ENCODE results near the gene CNTNAP5.

Gene CNTNAP5

GRCh38 chr2:124159166-124159565, 134.1 kb downstream of the CNTNAP5 start:
- no peak for DNase-seq

GRCh38 chr2:124161542-124161941, 136.5 kb downstream of the CNTNAP5 start:
- no peak for DNase-seq

- DNase-seq: no peak
Observed at GRCh38 chr2:124162256-124162655, 137.2 kb downstream of the CNTNAP5 start.

GRCh38 chr2:124163840-124164239, 138.8 kb downstream of the CNTNAP5 start:
- no peak for DNase-seq

- no peak for DNase-seq
Observed at GRCh38 chr2:124165698-124166097, 140.6 kb downstream of the CNTNAP5 start.

GRCh38 chr2:124171472-124172063, 146.5 kb downstream of the CNTNAP5 start:
- no peak for DNase-seq

- no peak for DNase-seq
Observed at GRCh38 chr2:124178719-124179118, 153.6 kb downstream of the CNTNAP5 start.

GRCh38 chr2:124180635-124181034, 155.5 kb downstream of the CNTNAP5 start:
- DNase-seq: no peak

GRCh38 chr2:124186801-124187200, 161.7 kb downstream of the CNTNAP5 start:
- DNase-seq: no peak

- no peak for DNase-seq
Observed at GRCh38 chr2:124187948-124188347, 162.9 kb downstream of the CNTNAP5 start.

GRCh38 chr2:124193706-124194105, 168.6 kb downstream of the CNTNAP5 start:
- no peak for DNase-seq

GRCh38 chr2:124201713-124202112, 176.6 kb downstream of the CNTNAP5 start:
- no peak for DNase-seq

GRCh38 chr2:124209441-124209840, 184.4 kb downstream of the CNTNAP5 start:
- no peak for DNase-seq

- no peak for DNase-seq
Observed at GRCh38 chr2:124211461-124211860, 186.4 kb downstream of the CNTNAP5 start.

GRCh38 chr2:124213977-124214587, 189.0 kb downstream of the CNTNAP5 start:
- DNase-seq: no peak

GRCh38 chr2:124246170-124246569, 221.1 kb downstream of the CNTNAP5 start:
- no peak for DNase-seq

- DNase-seq: no peak
Observed at GRCh38 chr2:124248386-124248785, 223.3 kb downstream of the CNTNAP5 start.

GRCh38 chr2:124250433-124250832, 225.3 kb downstream of the CNTNAP5 start:
- DNase-seq: no peak

- no peak for DNase-seq
Observed at GRCh38 chr2:124254621-124255020, 229.5 kb downstream of the CNTNAP5 start.

- no peak for DNase-seq
Observed at GRCh38 chr2:124257120-124257519, 232.0 kb downstream of the CNTNAP5 start.

- DNase-seq: no peak
Observed at GRCh38 chr2:124258140-124258880, 233.2 kb downstream of the CNTNAP5 start.

- DNase-seq: no peak
Observed at GRCh38 chr2:124261456-124261855, 236.4 kb downstream of the CNTNAP5 start.

GRCh38 chr2:124264551-124265091, 239.5 kb downstream of the CNTNAP5 start:
- DNase-seq: no peak

- DNase-seq: no peak
Observed at GRCh38 chr2:124267794-124268193, 242.7 kb downstream of the CNTNAP5 start.
